SK-N-SH treated with all-trans-retinoic acid at 6 μM for 48 hours (cell line): ENCODE results near the gene PTPRO.
A peak's percentile ranks its signal among the peaks of the same experiment; 100 is the strongest.

ENCODE experiments used
- ATAC-seq: fragments of 200-7000 bp; cut with Tn5 transposase; 3 replicates; pipeline ENCODE4 v1.9.1; 2020; ENCODE audit warnings: mild to moderate bottlenecking, moderate library complexity
- ARNTL ChIP-seq: fragments of 450-650 bp; formaldehyde crosslinking; IDR thresholded peaks from 2 replicates; pipeline ENCODE4 v1.5.0; 2020; ENCODE audit warnings: low read depth, mild to moderate bottlenecking, moderate library complexity, borderline replicate concordance
- BACH2 ChIP-seq: fragments of 250-450 bp; sonication (Bioruptor Pico); IDR thresholded peaks from 2 replicates; pipeline ENCODE4 v1.9.0; 2021; ENCODE audit warnings: mild to moderate bottlenecking, borderline replicate concordance
- CSDC2 ChIP-seq: fragments of 250-450 bp; sonication (Bioruptor Pico); IDR thresholded peaks from 2 replicates; pipeline ENCODE4 v1.5.0; 2020; ENCODE audit warnings: mild to moderate bottlenecking, moderate library complexity
- ESRRG ChIP-seq: fragments of 250-450 bp; sonication (Bioruptor Pico); IDR thresholded peaks from 2 replicates; pipeline ENCODE4 v1.6.1; 2021; ENCODE audit warnings: mild to moderate bottlenecking
- GLIS3 ChIP-seq: fragments of 250-450 bp; sonication (Bioruptor Pico); IDR thresholded peaks from 2 replicates; pipeline ENCODE4 v1.5.0; 2020; ENCODE audit warnings: mild to moderate bottlenecking, moderate library complexity
- ISL1 ChIP-seq: fragments of 250-450 bp; sonication (Bioruptor Pico); IDR thresholded peaks from 2 replicates; pipeline ENCODE4 v2.1.2; 2022; ENCODE audit warnings: mild to moderate bottlenecking, moderate library complexity
- PPARA ChIP-seq: fragments of 250-450 bp; sonication (Bioruptor Pico); IDR thresholded peaks from 2 replicates; pipeline ENCODE4 v1.5.0; 2020; ENCODE audit warnings: mild to moderate bottlenecking, borderline replicate concordance
- RARB ChIP-seq: fragments of 250-450 bp; sonication (Bioruptor Pico); IDR thresholded peaks from 2 replicates; pipeline ENCODE4 v1.8.0; 2021; ENCODE audit warnings: mild to moderate bottlenecking, moderate library complexity
- SNAI2 ChIP-seq: fragments of 250-450 bp; sonication (Bioruptor Pico); IDR thresholded peaks from 2 replicates; pipeline ENCODE4 v1.5.0; 2020; ENCODE audit warnings: mild to moderate bottlenecking, moderate library complexity
- TCF4 ChIP-seq: fragments of 250-450 bp; sonication (Bioruptor Pico); IDR thresholded peaks from 2 replicates; pipeline ENCODE4 v1.8.0; 2021; ENCODE audit warnings: mild to moderate bottlenecking, moderate library complexity, borderline replicate concordance
- ZC3H10 ChIP-seq: fragments of 250-450 bp; sonication (Bioruptor Pico); IDR thresholded peaks from 2 replicates; pipeline ENCODE4 v1.5.1; 2021; ENCODE audit warnings: mild to moderate bottlenecking, moderate library complexity
- ZFP30 ChIP-seq: fragments of 450-650 bp; formaldehyde crosslinking; IDR thresholded peaks from 2 replicates; pipeline ENCODE4 v1.5.0; 2022; ENCODE audit warnings: mild to moderate bottlenecking, moderate library complexity
- ZNF565 ChIP-seq: fragments of 450-650 bp; formaldehyde crosslinking; conservative IDR thresholded peaks from 2 replicates; pipeline ENCODE4 v1.5.0; 2020; ENCODE audit warnings: low read depth, mild to moderate bottlenecking, moderate library complexity
- ZNF70 ChIP-seq: fragments of 450-650 bp; formaldehyde crosslinking; IDR thresholded peaks from 2 replicates; pipeline ENCODE4 v1.5.0; 2020; ENCODE audit warnings: mild to moderate bottlenecking, moderate library complexity
- ZNF8 ChIP-seq: fragments of 450-650 bp; formaldehyde crosslinking; IDR thresholded peaks from 2 replicates; pipeline ENCODE4 v1.5.0; 2020; ENCODE audit warnings: mild to moderate bottlenecking, moderate library complexity
- TF ChIP-seq, protein P1 (sequence below): fragments of 250-450 bp; sonication (Bioruptor Pico); IDR thresholded peaks from 2 replicates; pipeline ENCODE4 v1.8.0; 2020; ENCODE audit warnings: mild to moderate bottlenecking, moderate library complexity, borderline replicate concordance
- TF ChIP-seq, protein P2 (sequence below): fragments of 250-450 bp; sonication (Bioruptor Pico); IDR thresholded peaks from 2 replicates; pipeline ENCODE4 v1.8.0; 2021; ENCODE audit warnings: low read depth, mild to moderate bottlenecking, moderate library complexity, borderline replicate concordance
- TF ChIP-seq, protein P3 (sequence below): fragments of 250-450 bp; sonication (Bioruptor Pico); IDR thresholded peaks from 2 replicates; pipeline ENCODE4 v1.5.1; 2021; ENCODE audit warnings: mild to moderate bottlenecking, moderate library complexity
- TF ChIP-seq, protein P4 (sequence below): fragments of 250-450 bp; sonication (Bioruptor Pico); IDR thresholded peaks from 2 replicates; pipeline ENCODE4 v1.5.1; 2020; ENCODE audit warnings: low read depth, mild to moderate bottlenecking, moderate library complexity

PTPRO gene

DNA sequence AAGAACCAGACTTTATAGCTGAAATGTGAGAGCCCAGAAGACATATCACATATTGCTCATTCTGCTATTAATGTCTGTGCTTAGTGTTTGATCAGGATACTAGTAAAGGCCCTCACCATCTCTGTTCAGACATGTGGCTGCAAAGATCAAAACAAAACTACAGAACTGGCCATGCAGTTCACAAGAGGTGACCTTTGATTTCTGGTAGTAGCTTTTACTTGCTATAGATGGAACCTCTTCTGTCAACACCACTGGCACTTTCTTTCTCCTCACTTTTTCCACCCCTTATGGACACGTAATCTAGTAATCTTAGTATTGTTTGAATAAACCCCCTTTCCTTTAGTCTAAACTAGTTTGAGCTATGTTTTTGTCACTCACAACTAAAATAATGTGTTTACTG lies 252.0 kb downstream of the PTPRO start (continued):
- TF ChIP-seq, protein P1, sequence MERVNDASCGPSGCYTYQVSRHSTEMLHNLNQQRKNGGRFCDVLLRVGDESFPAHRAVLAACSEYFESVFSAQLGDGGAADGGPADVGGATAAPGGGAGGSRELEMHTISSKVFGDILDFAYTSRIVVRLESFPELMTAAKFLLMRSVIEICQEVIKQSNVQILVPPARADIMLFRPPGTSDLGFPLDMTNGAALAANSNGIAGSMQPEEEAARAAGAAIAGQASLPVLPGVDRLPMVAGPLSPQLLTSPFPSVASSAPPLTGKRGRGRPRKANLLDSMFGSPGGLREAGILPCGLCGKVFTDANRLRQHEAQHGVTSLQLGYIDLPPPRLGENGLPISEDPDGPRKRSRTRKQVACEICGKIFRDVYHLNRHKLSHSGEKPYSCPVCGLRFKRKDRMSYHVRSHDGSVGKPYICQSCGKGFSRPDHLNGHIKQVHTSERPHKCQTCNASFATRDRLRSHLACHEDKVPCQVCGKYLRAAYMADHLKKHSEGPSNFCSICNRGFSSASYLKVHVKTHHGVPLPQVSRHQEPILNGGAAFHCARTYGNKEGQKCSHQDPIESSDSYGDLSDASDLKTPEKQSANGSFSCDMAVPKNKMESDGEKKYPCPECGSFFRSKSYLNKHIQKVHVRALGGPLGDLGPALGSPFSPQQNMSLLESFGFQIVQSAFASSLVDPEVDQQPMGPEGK (CRISPR knock-in tag), result no peak
- TF ChIP-seq RARB (no peak), ZNF70 (CRISPR knock-in tag) (no peak), ESRRG (no peak)

DNA sequence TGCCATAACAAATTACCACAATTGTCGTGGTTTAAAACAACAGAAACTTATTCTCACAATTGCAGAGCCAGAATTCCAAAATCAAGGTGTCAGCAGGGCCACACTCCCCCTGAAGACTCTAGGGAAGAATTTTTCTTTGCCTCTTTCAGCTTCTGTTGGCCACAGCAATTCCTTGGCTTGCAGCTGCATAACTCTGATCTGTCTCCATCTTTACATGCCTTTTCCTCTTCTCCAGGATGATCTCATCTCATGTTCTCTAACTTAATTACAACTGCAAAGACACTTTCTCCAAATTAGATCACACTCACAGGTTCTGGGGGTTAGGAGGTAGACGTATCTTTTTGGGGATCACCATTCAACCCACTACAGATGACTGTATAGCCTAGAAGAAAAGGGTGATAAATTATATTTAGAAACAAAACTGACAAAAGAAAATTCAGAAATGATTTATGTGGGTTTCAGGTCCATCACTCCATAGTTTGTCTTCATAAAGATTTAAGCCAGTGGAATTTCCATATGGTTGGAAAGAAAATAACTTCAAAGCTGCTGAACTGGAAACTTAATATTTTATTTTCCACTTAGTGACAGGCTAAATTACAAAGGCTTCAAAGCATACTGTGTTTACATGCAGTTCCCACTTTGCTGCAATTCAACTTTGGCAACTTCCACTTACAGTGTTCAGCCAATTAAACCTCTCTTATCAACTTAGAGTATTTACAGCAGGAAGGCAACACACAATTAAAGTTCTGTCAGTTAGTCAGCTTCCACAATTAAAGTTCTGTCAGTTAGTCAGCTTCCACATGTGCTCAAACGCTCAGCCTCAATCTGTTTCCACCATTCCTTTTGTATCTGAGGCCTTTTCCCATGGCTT lies 253.6 kb downstream of the PTPRO start:
- TF ChIP-seq ISL1 (CRISPR knock-in tag), result 0 out of 2 replicates have a peak, but pooled peaks have one; percentile 24
- no peak for TF ChIP-seq ZNF565 (CRISPR knock-in tag)
- no peak for TF ChIP-seq BACH2 (CRISPR knock-in tag)
- TF ChIP-seq ZNF70 (CRISPR knock-in tag), result no peak
- TF ChIP-seq, protein P2, sequence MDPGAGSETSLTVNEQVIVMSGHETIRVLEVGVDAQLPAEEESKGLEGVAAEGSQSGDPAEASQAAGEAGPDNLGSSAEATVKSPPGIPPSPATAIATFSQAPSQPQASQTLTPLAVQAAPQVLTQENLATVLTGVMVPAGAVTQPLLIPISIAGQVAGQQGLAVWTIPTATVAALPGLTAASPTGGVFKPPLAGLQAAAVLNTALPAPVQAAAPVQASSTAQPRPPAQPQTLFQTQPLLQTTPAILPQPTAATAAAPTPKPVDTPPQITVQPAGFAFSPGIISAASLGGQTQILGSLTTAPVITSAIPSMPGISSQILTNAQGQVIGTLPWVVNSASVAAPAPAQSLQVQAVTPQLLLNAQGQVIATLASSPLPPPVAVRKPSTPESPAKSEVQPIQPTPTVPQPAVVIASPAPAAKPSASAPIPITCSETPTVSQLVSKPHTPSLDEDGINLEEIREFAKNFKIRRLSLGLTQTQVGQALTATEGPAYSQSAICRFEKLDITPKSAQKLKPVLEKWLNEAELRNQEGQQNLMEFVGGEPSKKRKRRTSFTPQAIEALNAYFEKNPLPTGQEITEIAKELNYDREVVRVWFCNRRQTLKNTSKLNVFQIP (CRISPR knock-in tag), result no peak
- no peak for ATAC-seq

DNA sequence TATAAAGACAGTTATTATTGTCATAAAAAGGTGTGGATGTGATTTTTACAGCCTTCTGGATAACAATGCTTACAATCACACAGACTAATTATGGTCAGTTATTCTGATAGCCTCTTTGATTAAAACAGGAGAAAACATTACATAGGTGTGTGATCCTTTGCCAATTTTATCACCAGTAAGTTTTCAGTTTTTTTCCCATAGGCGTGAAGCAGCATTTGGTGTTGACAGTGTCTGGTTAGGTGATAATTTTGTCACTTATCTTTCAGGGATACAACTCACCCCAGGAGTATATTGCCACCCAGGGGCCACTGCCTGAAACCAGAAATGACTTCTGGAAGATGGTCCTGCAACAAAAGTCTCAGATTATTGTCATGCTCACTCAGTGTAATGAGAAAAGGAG lies 258.1 kb downstream of the PTPRO start:
- no peak for ATAC-seq
- TF ChIP-seq SNAI2, result no peak
- TF ChIP-seq ZC3H10 (CRISPR knock-in tag), result no peak
- TF ChIP-seq ISL1 (CRISPR knock-in tag), result no peak
- TF ChIP-seq BACH2 (CRISPR knock-in tag), result no peak

DNA sequence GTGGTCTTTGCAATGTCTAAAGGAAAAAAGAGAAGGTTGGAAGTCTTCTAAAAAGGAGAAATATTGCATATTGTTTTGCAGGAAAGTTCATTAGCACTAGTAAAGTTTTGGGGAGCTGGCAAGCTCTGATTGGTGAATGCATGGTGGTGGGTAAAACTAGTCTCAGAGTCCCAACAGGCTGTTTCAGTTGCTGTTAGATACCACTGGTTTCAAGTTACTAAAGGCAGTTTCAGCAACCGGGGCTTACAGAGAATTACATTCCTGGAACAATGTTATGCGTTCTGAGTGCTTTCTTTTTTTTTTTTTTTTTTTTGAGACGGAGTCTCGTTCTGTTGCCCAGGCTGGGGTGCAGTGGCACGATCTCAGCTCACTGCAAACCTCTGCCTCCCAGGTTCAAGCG lies 258.7 kb downstream of the PTPRO start:
- no peak for TF ChIP-seq ARNTL (CRISPR knock-in tag)
- TF ChIP-seq ZNF70 (CRISPR knock-in tag), result no peak
- no peak for TF ChIP-seq RARB
- no peak for TF ChIP-seq TCF4
- no peak for TF ChIP-seq GLIS3 (CRISPR knock-in tag)
- TF ChIP-seq ZNF565 (CRISPR knock-in tag), result no peak
- no peak for TF ChIP-seq ZC3H10 (CRISPR knock-in tag)
- TF ChIP-seq SNAI2, result no peak
- TF ChIP-seq PPARA, result no peak
- TF ChIP-seq BACH2 (CRISPR knock-in tag), result no peak
- TF ChIP-seq ZNF8 (CRISPR knock-in tag), result no peak
- TF ChIP-seq, protein P3, sequence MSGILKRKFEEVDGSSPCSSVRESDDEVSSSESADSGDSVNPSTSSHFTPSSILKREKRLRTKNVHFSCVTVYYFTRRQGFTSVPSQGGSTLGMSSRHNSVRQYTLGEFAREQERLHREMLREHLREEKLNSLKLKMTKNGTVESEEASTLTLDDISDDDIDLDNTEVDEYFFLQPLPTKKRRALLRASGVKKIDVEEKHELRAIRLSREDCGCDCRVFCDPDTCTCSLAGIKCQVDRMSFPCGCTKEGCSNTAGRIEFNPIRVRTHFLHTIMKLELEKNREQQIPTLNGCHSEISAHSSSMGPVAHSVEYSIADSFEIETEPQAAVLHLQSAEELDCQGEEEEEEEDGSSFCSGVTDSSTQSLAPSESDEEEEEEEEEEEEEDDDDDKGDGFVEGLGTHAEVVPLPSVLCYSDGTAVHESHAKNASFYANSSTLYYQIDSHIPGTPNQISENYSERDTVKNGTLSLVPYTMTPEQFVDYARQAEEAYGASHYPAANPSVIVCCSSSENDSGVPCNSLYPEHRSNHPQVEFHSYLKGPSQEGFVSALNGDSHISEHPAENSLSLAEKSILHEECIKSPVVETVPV (CRISPR knock-in tag), result no peak
- TF ChIP-seq ESRRG, result no peak
- TF ChIP-seq, protein P2 (CRISPR knock-in tag), result no peak
- no peak for TF ChIP-seq ZFP30
- no peak for TF ChIP-seq CSDC2
- TF ChIP-seq ISL1 (CRISPR knock-in tag), result no peak
- TF ChIP-seq, protein P4, sequence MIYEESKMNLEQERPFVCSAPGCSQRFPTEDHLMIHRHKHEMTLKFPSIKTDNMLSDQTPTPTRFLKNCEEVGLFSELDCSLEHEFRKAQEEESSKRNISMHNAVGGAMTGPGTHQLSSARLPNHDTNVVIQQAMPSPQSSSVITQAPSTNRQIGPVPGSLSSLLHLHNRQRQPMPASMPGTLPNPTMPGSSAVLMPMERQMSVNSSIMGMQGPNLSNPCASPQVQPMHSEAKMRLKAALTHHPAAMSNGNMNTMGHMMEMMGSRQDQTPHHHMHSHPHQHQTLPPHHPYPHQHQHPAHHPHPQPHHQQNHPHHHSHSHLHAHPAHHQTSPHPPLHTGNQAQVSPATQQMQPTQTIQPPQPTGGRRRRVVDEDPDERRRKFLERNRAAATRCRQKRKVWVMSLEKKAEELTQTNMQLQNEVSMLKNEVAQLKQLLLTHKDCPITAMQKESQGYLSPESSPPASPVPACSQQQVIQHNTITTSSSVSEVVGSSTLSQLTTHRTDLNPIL (CRISPR knock-in tag), result no peak
- ATAC-seq, result peak; percentile 59
